Kidney epithelial cell (primary cell): ENCODE results near the gene LRRC47. TPM values are rescaled to one million over a fixed set of nuclear protein-coding genes. Genes with fewer than 3 reads are reported as not detected.

Source experiments
- DNase-seq: peaks from one replicate; pipeline ENCODE4 v3.0.0-alpha.2; 2010; ENCODE audit warnings: low read depth
- H3K27me3 ChIP-seq: 2 replicates; pipeline ENCODE4 v1.6.0; 2011; ENCODE audit warnings: low read length; ENCODE audit not compliant: control insufficient read depth, insufficient read depth
- H3K36me3 ChIP-seq: 2 replicates; pipeline ENCODE4 v1.5.1; 2011; ENCODE audit warnings: low read length; ENCODE audit not compliant: control insufficient read depth, insufficient read depth
- H3K4me3 ChIP-seq: 2 replicates; pipeline ENCODE4 v1.5.1; 2011; ENCODE audit warnings: low read depth, mild to moderate bottlenecking, control low read depth, low read length
- total RNA-seq: library from RNA; depleted of rRNA; stranded (reverse); fragments of >200 nt; gene quantifications from 2 replicates; pipeline ENCODE4 v1.2.3, GENCODE V29; 2015
- TF ChIP-seq, protein P1 (sequence below): IDR thresholded peaks from 2 replicates; pipeline ENCODE4 v1.5.1; 2011; ENCODE audit warnings: mild to moderate bottlenecking, moderate library complexity, low read length, control low read depth, inconsistent platforms; ENCODE audit not compliant: insufficient read depth, poor library complexity, severe bottlenecking

The LRRC47 gene
- total RNA-seq, 1 donor from 2014 or later: 55.9 TPM

DNA sequence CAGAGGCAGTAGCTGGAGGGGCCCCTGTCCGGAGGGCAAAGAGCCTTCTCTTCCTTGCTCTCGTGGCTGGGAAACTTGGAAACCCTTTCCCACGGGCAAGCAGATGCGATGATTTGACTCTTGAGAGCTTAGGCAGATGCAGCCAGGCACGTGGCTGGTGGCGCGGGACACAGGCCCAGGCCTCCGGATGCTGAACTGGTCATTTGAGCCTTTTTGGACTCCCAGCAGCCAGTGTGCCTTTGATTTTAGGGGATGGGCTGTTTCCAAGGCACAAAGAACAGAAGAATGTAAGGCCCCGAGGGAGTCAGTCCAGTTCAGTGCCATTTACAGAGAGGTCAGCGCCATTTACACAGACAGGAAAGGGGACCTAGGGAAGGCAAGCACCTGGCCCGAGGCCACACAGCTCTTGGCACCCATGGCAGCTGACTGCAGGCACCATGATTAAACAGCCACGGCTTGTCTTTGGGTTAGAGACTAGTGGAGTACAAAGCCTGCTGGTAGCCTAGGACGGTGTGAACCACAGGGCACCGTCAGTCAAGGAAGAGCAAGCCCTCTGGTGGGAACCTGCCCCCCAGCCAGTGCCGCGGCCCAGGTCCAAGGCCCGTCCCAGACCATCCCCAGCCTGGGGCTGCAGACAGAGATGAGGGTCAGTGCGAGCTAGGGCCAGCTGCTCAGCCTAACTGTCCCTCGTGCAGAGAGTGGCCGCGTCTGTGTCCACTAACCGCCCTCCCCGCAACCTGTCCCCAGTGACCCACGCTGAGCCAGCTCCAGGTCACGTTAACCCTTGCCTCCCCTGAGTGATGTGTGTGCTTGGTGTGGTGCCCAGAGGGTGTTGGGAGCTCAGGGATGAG is 64.5 kb downstream of the LRRC47 start:
- TF ChIP-seq, protein P1, sequence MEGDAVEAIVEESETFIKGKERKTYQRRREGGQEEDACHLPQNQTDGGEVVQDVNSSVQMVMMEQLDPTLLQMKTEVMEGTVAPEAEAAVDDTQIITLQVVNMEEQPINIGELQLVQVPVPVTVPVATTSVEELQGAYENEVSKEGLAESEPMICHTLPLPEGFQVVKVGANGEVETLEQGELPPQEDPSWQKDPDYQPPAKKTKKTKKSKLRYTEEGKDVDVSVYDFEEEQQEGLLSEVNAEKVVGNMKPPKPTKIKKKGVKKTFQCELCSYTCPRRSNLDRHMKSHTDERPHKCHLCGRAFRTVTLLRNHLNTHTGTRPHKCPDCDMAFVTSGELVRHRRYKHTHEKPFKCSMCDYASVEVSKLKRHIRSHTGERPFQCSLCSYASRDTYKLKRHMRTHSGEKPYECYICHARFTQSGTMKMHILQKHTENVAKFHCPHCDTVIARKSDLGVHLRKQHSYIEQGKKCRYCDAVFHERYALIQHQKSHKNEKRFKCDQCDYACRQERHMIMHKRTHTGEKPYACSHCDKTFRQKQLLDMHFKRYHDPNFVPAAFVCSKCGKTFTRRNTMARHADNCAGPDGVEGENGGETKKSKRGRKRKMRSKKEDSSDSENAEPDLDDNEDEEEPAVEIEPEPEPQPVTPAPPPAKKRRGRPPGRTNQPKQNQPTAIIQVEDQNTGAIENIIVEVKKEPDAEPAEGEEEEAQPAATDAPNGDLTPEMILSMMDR: no peak
- H3K36me3 ChIP-seq: no peaks in the 10 kb centered on the region
- DNase-seq: no peak
- no peak overlapping the region for H3K4me3 ChIP-seq
- H3K27me3 ChIP-seq: peaks cover 41% of the 10 kb centered on the region

DNA sequence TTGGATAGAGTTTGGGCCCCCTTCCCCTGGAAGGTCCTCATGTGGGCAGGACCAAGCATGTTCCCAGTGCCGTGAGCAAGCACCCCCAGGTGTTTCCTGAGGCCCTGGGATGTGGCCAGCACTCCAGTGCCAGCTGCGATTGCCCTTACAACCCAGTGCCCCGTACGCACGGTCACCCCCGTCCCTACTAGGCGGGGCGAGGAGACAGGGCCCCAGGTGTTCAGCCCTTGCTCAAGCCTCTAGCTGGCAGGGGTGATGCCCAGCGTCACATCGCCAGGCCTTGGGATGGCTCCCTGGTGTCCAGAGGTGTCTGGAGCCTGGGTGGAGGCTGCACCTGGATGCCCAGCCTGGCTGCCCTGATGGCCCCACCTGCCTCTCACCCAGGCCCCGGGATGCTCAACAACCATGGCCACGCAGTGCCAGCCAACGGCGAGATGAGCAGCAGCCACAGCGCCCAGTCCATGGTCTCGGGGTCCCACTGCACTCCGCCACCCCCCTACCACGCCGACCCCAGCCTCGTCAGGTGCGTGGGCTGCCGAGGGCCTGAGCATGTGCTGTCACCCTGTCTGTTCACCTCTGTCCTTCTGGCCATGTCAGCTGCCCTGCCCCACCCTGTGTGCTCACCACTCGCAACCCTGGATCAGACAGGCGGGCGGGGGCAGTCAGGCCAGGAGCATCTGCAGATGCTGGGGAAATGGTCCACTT is 65.6 kb downstream of the LRRC47 start:
- H3K4me3 ChIP-seq: no peak overlapping the region
- TF ChIP-seq, protein P1: no peak

DNA sequence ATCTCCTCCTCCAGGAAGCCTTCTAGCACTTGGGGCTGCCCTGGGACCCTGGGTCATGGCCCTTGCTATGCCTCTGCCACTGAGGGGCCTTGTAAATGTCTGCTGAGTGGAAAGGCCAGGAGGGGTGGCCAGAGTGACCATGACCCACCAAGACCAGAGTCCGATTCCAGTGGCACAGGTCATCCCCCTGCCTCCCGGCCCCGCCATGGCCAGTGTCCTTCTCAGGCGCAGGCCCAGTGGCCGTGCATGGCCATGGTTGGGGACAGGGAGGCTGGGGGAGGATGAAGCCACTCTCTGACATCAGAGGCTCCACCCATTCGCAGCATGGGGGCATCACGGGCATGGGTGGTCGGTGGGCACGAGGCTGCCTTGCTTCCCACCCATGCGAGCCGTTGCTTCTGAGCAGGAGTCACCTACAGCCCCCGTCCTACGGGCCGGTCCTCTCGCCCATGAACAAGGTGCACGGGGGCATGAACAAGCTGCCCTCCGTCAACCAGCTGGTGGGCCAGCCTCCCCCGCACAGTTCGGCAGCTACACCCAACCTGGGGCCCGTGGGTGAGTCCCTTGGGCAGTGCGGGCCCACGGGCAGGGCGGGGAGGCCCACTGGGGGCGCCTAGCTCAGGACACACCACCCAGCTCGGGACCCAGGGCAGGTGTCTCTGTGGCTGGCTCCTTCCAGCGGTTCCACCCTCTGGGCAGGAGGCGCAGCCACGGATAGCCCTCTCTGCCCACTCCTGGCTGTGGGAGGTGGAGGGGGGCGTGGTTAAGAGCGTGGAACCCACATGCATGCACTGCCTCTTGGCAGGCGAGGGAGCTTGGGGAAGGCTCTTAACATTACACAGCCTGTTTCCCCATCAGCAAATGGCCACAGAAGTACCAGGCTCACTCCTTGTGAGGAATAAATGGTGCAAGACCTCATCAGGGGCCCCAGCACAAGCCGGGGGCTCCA is 66.4 kb downstream of the LRRC47 start:
- TF ChIP-seq, protein P1: no peak
- no peak for DNase-seq
- no peaks in the 10 kb centered on the region for H3K36me3 ChIP-seq
- H3K4me3 ChIP-seq: no peak overlapping the region
- H3K27me3 ChIP-seq: peaks cover 41% of the 10 kb centered on the region

More for the DNA sequence above, 65.6 kb downstream of the LRRC47 start:
- H3K27me3 ChIP-seq: peaks cover 41% of the 10 kb centered on the region
- no peaks in the 10 kb centered on the region for H3K36me3 ChIP-seq
- DNase-seq: no peak

Other genes starting within 250 kb of the LRRC47 start
- gene MEGF6, start 185.0 kb downstream of the LRRC47 start, total RNA-seq: 13.1 and 16.7 TPM in 2 replicates
- gene TPRG1L, start 171.5 kb downstream of the LRRC47 start, total RNA-seq: 40.8 and 41.7 TPM in 2 replicates
- gene WRAP73, start 146.4 kb downstream of the LRRC47 start, total RNA-seq: 33.9 and 35.2 TPM in 2 replicates
- gene TP73, start 144.0 kb downstream of the LRRC47 start, total RNA-seq: 0.04 and 0.07 TPM in 2 replicates
- not detected in 2 replicates for gene CCDC27, start 44.0 kb downstream of the LRRC47 start, total RNA-seq
- gene SMIM1, start 23.7 kb downstream of the LRRC47 start, total RNA-seq: not detected in 2 replicates
- 34.4 and 47.3 TPM in 2 replicates for gene CEP104, start 60.7 kb upstream of the LRRC47 start, total RNA-seq
- gene DFFB, start 61.0 kb upstream of the LRRC47 start, total RNA-seq: 4.7 and 6.0 TPM in 2 replicates
- 33.1 and 33.3 TPM in 2 replicates for gene C1orf174, start 103.8 kb upstream of the LRRC47 start, total RNA-seq